ENCODE data around the gene SYNDIG1. TPM values are rescaled to one million over a fixed set of nuclear protein-coding genes. Genes with fewer than 3 reads are reported as not detected.

Gene SYNDIG1
- total and polyA plus RNA-seq, 2 of the 4 experiments (the other 2 are of a cell fraction), result not detected

GRCh38 chr20:24617757-24618450 lies 148.5 kb downstream of the SYNDIG1 start:
- no peaks in the 10 kb centered on the region for H3K4me1 ChIP-seq (ENCODE audit: control insufficient read depth, insufficient read depth, low read length)
- no peak overlapping the region for H2AFZ ChIP-seq (replicated peaks; ENCODE audit: low read length, poor library complexity)
- intact Hi-C loops (cut with micrococcal nuclease), result no loop called here
- ATAC-seq (ENCODE audit: low read depth) (no peak), DNase-seq (no peak)
- in situ Hi-C loops (cut with MboI; ENCODE audit: low sequenced_read_pairs), result no loop called here
- no peaks in the 10 kb centered on the region for H3K36me3 ChIP-seq (ENCODE audit: control insufficient read depth, insufficient read depth, low read length)
- H3K27me3 ChIP-seq (ENCODE audit: control insufficient read depth, insufficient read depth, low read length), result peaks cover 28% of the 10 kb centered on the region
- H3K56ac ChIP-seq (ENCODE audit: extremely low read depth, insufficient read depth, low read length), result no peak overlapping the region
- no peak overlapping the region for H3K14ac ChIP-seq (replicated peaks; ENCODE audit: low read depth, low read length)
- POLR2A ChIA-PET (ENCODE audit: unreplicated experiment), result no interaction called here
- no peak overlapping the region for H2AK5ac ChIP-seq (ENCODE audit: low read depth, low read length)
- no peak overlapping the region for H3K18ac ChIP-seq (ENCODE audit: low read depth, low read length)
- dilution Hi-C loops (cut with HindIII; ENCODE audit: low sequenced_read_pairs, unreplicated experiment), result no loop called here
- no peak overlapping the region for H3K27ac ChIP-seq (ENCODE audit: insufficient read depth, low read length)
- H3K4ac ChIP-seq (ENCODE audit: low read depth, low read length), result no peak overlapping the region
- H3K4me2 ChIP-seq (ENCODE audit: low read depth, low read length), result no peak overlapping the region
- TF ChIP-seq USF2 (IDR thresholded peaks at IDR 0.05; ENCODE audit: low read depth, low read length) (no peak), FOS (IDR thresholded peaks at IDR 0.05; ENCODE audit: low read depth, low read length) (no peak), MAZ (IDR thresholded peaks at IDR 0.05; ENCODE audit: borderline replicate concordance, low read depth, low read length) (no peak), SMC3 (IDR thresholded peaks at IDR 0.05; ENCODE audit: low read depth, low read length) (no peak), MXI1 (IDR thresholded peaks at IDR 0.05; ENCODE audit: borderline replicate concordance, low read depth, low read length) (no peak)
- 10% methylated on average over 2 of the region's 21 CpGs; no CpG with 5 or more reads in 1 of the 2 experiments for WGBS, 2 experiments (ENCODE audit: extremely low coverage in 2 of 2, insufficient read length in 1 of 2)
- CTCF ChIA-PET, result interaction anchor here (1.5 kb wide), 1 partner anchor 14 kb away, joined by 4 read pairs; no protein-coding TSS in a partner anchor
- H4K8ac ChIP-seq (ENCODE audit: low read depth in 2 of 2, low read length in 2 of 2), result no peak overlapping the region
- no peak overlapping the region for H4K5ac ChIP-seq (ENCODE audit: low read depth, low read length)
- H3K9ac ChIP-seq (ENCODE audit: low read depth, low read length), result no peak overlapping the region
- no TSS peak for BruUV-seq (replicated peaks)
- H4K20me1 ChIP-seq (ENCODE audit: insufficient read depth, low read length), result no peaks in the 10 kb centered on the region
- no peak overlapping the region for H2BK20ac ChIP-seq (ENCODE audit: low read depth, low read length)
- no peak overlapping the region for H2BK5ac ChIP-seq (ENCODE audit: low read depth, low read length, poor library complexity, severe bottlenecking)
- H3K4me3 ChIP-seq (ENCODE audit: insufficient read depth, low read depth, low read length), result no peak overlapping the region
- no peaks in the 10 kb centered on the region for H3K79me1 ChIP-seq (ENCODE audit: low read depth in 1 of 2, low read length in 2 of 2)
- H4K91ac ChIP-seq (ENCODE audit: insufficient read depth, low read depth, low read length), result no peak overlapping the region
- H2BK15ac ChIP-seq (ENCODE audit: low read depth, low read length), result no peak overlapping the region
- H3K9me3 ChIP-seq (ENCODE audit: control insufficient read depth, insufficient read depth, low read length), result no peaks in the 10 kb centered on the region
- H3K23ac ChIP-seq (ENCODE audit: low read depth, low read length), result no peak overlapping the region
- H2BK120ac ChIP-seq (ENCODE audit: low read depth, low read length), result no peak overlapping the region
- no peak overlapping the region for H2AK9ac ChIP-seq (replicated peaks; ENCODE audit: low read depth, low read length, poor library complexity)
- H3K9me1 ChIP-seq (ENCODE audit: insufficient read depth, low read length), result no peaks in the 10 kb centered on the region

Measured in IMR-90 (cell line).